IMR-90 (cell line): ENCODE results near the gene DHRSX. TPM values are rescaled to one million over a fixed set of nuclear protein-coding genes. Genes with fewer than 3 reads are reported as not detected.

ENCODE experiments used
- ATAC-seq: fragments of 200-7000 bp; cut with Tn5 transposase; 2 replicates; pipeline ENCODE4 v1.9.1; 2020; ENCODE audit warnings: low read depth, mild to moderate bottlenecking, moderate library complexity
- BruUV-seq: library from RNA; stranded (reverse); fragments of 400-500 nt; replicated peaks from 2 replicates; lab custom pipeline; 2021; lab: Mats Ljungman, UMichigan
- CTCF ChIA-PET: fragments of 300-600 bp; formaldehyde crosslinking; extraction: SDS; loops from one replicate; lab custom pipeline; 2021; ENCODE audit warnings: antibody characterized with exemption; lab: Yijun Ruan, JAX
- POLR2A ChIA-PET: fragments of 300-600 bp; sonication (Branson Sonifier 250); formaldehyde crosslinking; loops from one replicate; lab custom pipeline; 2022; ENCODE audit warnings: antibody characterized with exemption; ENCODE audit not compliant: unreplicated experiment; lab: Charles Lee
- DNase-seq: peaks from one replicate; pipeline ENCODE4 v3.0.0; 2013
- H2AFZ ChIP-seq: replicated peaks from 2 replicates; pipeline ENCODE3; 2013; ENCODE audit warnings: low read length, mild to moderate bottlenecking; ENCODE audit not compliant: poor library complexity
- H2AK5ac ChIP-seq: 2 replicates; pipeline ENCODE4 v1.6.1; 2013; ENCODE audit warnings: low read depth, low read length, inconsistent platforms
- H2AK9ac ChIP-seq: replicated peaks from 2 replicates; pipeline ENCODE3; 2013; ENCODE audit warnings: mild to moderate bottlenecking, low read depth, low read length, moderate library complexity; ENCODE audit not compliant: poor library complexity
- H2BK120ac ChIP-seq: 2 replicates; pipeline ENCODE4 v1.6.1; 2013; ENCODE audit warnings: low read depth, low read length, inconsistent platforms
- H2BK15ac ChIP-seq: 3 replicates; pipeline ENCODE4 v1.6.1; 2013; ENCODE audit warnings: low read depth, low read length, inconsistent platforms
- H2BK20ac ChIP-seq: 2 replicates; pipeline ENCODE4 v1.6.1; 2013; ENCODE audit warnings: low read depth, mild to moderate bottlenecking, inconsistent platforms, low read length, moderate library complexity
- H2BK5ac ChIP-seq: 2 replicates; pipeline ENCODE4 v1.6.1; 2013; ENCODE audit warnings: mild to moderate bottlenecking, low read depth, low read length, inconsistent platforms; ENCODE audit not compliant: poor library complexity, severe bottlenecking
- H3K14ac ChIP-seq: replicated peaks from 2 replicates; pipeline ENCODE4 v1.6.1; 2013; ENCODE audit warnings: low read depth, low read length, inconsistent platforms
- H3K18ac ChIP-seq: 2 replicates; pipeline ENCODE4 v1.6.1; 2013; ENCODE audit warnings: low read depth, low read length, control low read depth
- H3K23ac ChIP-seq: 2 replicates; pipeline ENCODE4 v1.6.1; 2013; ENCODE audit warnings: low read depth, low read length, inconsistent platforms
- H3K27ac ChIP-seq: 2 replicates; pipeline ENCODE4 v1.5.1; 2013; ENCODE audit warnings: mild to moderate bottlenecking, control low read depth, low read length; ENCODE audit not compliant: insufficient read depth
- H3K27me3 ChIP-seq: 2 replicates; pipeline ENCODE4 v1.6.1; 2013; ENCODE audit warnings: low read length; ENCODE audit not compliant: control insufficient read depth, insufficient read depth
- H3K36me3 ChIP-seq: 2 replicates; pipeline ENCODE4 v1.6.1; 2013; ENCODE audit warnings: low read length, mixed read lengths; ENCODE audit not compliant: control insufficient read depth, insufficient read depth
- H3K4ac ChIP-seq: 2 replicates; pipeline ENCODE4 v1.6.1; 2013; ENCODE audit warnings: low read depth, low read length, inconsistent platforms
- H3K4me1 ChIP-seq: 2 replicates; pipeline ENCODE4 v1.6.1; 2013; ENCODE audit warnings: low read length, mixed read lengths; ENCODE audit not compliant: control insufficient read depth, insufficient read depth
- H3K4me2 ChIP-seq: 2 replicates; pipeline ENCODE4 v1.6.1; 2013; ENCODE audit warnings: low read depth, mild to moderate bottlenecking, control low read depth, low read length, moderate library complexity
- H3K4me3 ChIP-seq: 2 replicates; pipeline ENCODE4 v1.5.1; 2013; ENCODE audit warnings: low read depth, mild to moderate bottlenecking, control low read depth, low read length, moderate library complexity; ENCODE audit not compliant: insufficient read depth
- H3K56ac ChIP-seq: 2 replicates; pipeline ENCODE4 v1.6.1; 2013; ENCODE audit warnings: low read length, inconsistent platforms; ENCODE audit not compliant: insufficient read depth; ENCODE audit errors: extremely low read depth
- H3K79me1 ChIP-seq, 2 experiments: 2 replicates each; pipeline ENCODE4 v1.6.1; 2013; ENCODE audit warnings: low read length in 2 of 2, inconsistent platforms in 1 of 2, low read depth in 1 of 2
- H3K9ac ChIP-seq: 2 replicates; pipeline ENCODE4 v1.6.1; 2013; ENCODE audit warnings: low read depth, low read length, control low read depth
- H3K9me1 ChIP-seq: 2 replicates; pipeline ENCODE4 v1.6.1; 2013; ENCODE audit warnings: low read length, inconsistent platforms; ENCODE audit not compliant: insufficient read depth
- H3K9me3 ChIP-seq: 2 replicates; pipeline ENCODE4 v1.6.1; 2013; ENCODE audit warnings: low read length; ENCODE audit not compliant: control insufficient read depth, insufficient read depth
- H4K20me1 ChIP-seq: 2 replicates; pipeline ENCODE4 v1.6.1; 2013; ENCODE audit warnings: low read length, inconsistent platforms; ENCODE audit not compliant: insufficient read depth
- H4K5ac ChIP-seq: 2 replicates; pipeline ENCODE4 v1.6.1; 2013; ENCODE audit warnings: mild to moderate bottlenecking, low read depth, low read length, control low read depth
- H4K8ac ChIP-seq, 2 experiments: 2 replicates each; pipeline ENCODE4 v1.6.1; 2013; ENCODE audit warnings: low read depth in 2 of 2, low read length in 2 of 2, control low read depth in 1 of 2, inconsistent platforms in 1 of 2
- H4K91ac ChIP-seq: 2 replicates; pipeline ENCODE4 v1.6.1; 2013; ENCODE audit warnings: low read depth, low read length, inconsistent platforms; ENCODE audit not compliant: insufficient read depth
- BHLHE40 ChIP-seq: fragments of 150-350 bp; IDR thresholded peaks from 2 replicates; pipeline ENCODE4 v1.6.1; 2016; ENCODE audit warnings: mild to moderate bottlenecking, low read depth, low read length
- CEBPB ChIP-seq: IDR thresholded peaks from 2 replicates; pipeline ENCODE4 v1.6.1; 2012; ENCODE audit warnings: low read depth, low read length, improper control_type of control experiment
- CHD1 ChIP-seq: IDR thresholded peaks from 2 replicates; pipeline ENCODE4 v1.6.1; 2012; ENCODE audit warnings: low read depth, low read length, improper control_type of control experiment
- FOS ChIP-seq: fragments of 150-350 bp; IDR thresholded peaks from 2 replicates; pipeline ENCODE4 v1.6.1; 2016; ENCODE audit warnings: low read depth, low read length
- MAFK ChIP-seq: IDR thresholded peaks from 2 replicates; pipeline ENCODE4 v1.6.1; 2012; ENCODE audit warnings: low read depth, low read length, improper control_type of control experiment
- MAZ ChIP-seq: IDR thresholded peaks from 2 replicates; pipeline ENCODE4 v1.6.1; 2012; ENCODE audit warnings: low read depth, mild to moderate bottlenecking, low read length, improper control_type of control experiment, moderate library complexity, borderline replicate concordance
- MXI1 ChIP-seq: IDR thresholded peaks from 2 replicates; pipeline ENCODE4 v1.6.1; 2012; ENCODE audit warnings: low read depth, mild to moderate bottlenecking, low read length, moderate library complexity, borderline replicate concordance
- POLR2A ChIP-seq: IDR thresholded peaks from 2 replicates; pipeline ENCODE4 v1.6.1; 2012; ENCODE audit warnings: mild to moderate bottlenecking, low read depth, low read length
- RAD21 ChIP-seq: IDR thresholded peaks from 2 replicates; pipeline ENCODE4 v1.6.1; 2012; ENCODE audit warnings: low read length, improper control_type of control experiment
- RCOR1 ChIP-seq: IDR thresholded peaks from 2 replicates; pipeline ENCODE4 v1.6.1; 2012; ENCODE audit warnings: mild to moderate bottlenecking, low read length, improper control_type of control experiment; ENCODE audit not compliant: insufficient replicate concordance
- RFX5 ChIP-seq: IDR thresholded peaks from 2 replicates; pipeline ENCODE4 v1.8.0; 2012; ENCODE audit warnings: low read depth, mild to moderate bottlenecking, low read length, moderate library complexity
- SMC3 ChIP-seq: fragments of 150-350 bp; IDR thresholded peaks from 2 replicates; pipeline ENCODE4 v1.6.1; 2016; ENCODE audit warnings: low read depth, mild to moderate bottlenecking, antibody characterized with exemption, low read length, moderate library complexity
- USF2 ChIP-seq: fragments of 150-350 bp; IDR thresholded peaks from 2 replicates; pipeline ENCODE4 v1.6.1; 2017; ENCODE audit warnings: mild to moderate bottlenecking, antibody characterized with exemption, low read length, low read depth
- whole genome bisulfite sequencing, 2 experiments: methylation state at CpG; one replicate each; pipeline versions ENCODE4 v1.1.5 to v1.1.7; 2013; ENCODE audit warnings: missing lambda C conversion rate in 2 of 2; ENCODE audit not compliant: insufficient read length in 1 of 2; ENCODE audit errors: extremely low coverage in 2 of 2; 5-methylcytosine and 5-hydroxymethylcytosine counted together
- dilution Hi-C: fragments of 300-500 bp; cut with HindIII; formaldehyde crosslinking; loops from one replicate; pipeline ENCODE4 v1.14.3; 2018; ENCODE audit warnings: low sequenced_read_pairs; ENCODE audit not compliant: unreplicated experiment
- in situ Hi-C: fragments of 300-500 bp; cut with MboI; formaldehyde crosslinking; loops from 3 replicates; pipeline ENCODE4 v1.14.3; 2019; ENCODE audit warnings: low sequenced_read_pairs, inconsistent platforms, mixed read lengths
- intact Hi-C: fragments of 100-400 bp; cut with micrococcal nuclease; formaldehyde crosslinking; loops from 2 replicates; pipeline ENCODE4 v1.10.0; 2022
- polyA plus RNA-seq, 3 experiments: library from polyadenylated mRNA; depleted of rRNA; stranded (reverse); fragments of >200 nt; gene quantifications; 2 replicates each; pipeline ENCODE4 v1.2.3, GENCODE V29; 2012; ENCODE audit warnings: low replicate concordance in 1 of 3
- total RNA-seq: library from RNA; depleted of rRNA; stranded (reverse); fragments of >200 nt; gene quantifications from 2 replicates; pipeline ENCODE4 v1.2.3, GENCODE V29; 2012
- TF ChIP-seq, protein P1 (sequence below): fragments of 150-350 bp; IDR thresholded peaks from 2 replicates; pipeline ENCODE4 v1.6.1; 2016; ENCODE audit warnings: low read depth, mild to moderate bottlenecking, low read length, moderate library complexity, borderline replicate concordance
- TF ChIP-seq, protein P2 (sequence below): conservative IDR thresholded peaks from 2 replicates; pipeline ENCODE4 v1.5.1; 2012; ENCODE audit warnings: mild to moderate bottlenecking, low read depth, low read length, improper control_type of control experiment

Gene DHRSX
- total and polyA plus RNA-seq, 2 of the 4 experiments (the other 2 are of a cell fraction), result 26.2 to 38.0 TPM

DNA sequence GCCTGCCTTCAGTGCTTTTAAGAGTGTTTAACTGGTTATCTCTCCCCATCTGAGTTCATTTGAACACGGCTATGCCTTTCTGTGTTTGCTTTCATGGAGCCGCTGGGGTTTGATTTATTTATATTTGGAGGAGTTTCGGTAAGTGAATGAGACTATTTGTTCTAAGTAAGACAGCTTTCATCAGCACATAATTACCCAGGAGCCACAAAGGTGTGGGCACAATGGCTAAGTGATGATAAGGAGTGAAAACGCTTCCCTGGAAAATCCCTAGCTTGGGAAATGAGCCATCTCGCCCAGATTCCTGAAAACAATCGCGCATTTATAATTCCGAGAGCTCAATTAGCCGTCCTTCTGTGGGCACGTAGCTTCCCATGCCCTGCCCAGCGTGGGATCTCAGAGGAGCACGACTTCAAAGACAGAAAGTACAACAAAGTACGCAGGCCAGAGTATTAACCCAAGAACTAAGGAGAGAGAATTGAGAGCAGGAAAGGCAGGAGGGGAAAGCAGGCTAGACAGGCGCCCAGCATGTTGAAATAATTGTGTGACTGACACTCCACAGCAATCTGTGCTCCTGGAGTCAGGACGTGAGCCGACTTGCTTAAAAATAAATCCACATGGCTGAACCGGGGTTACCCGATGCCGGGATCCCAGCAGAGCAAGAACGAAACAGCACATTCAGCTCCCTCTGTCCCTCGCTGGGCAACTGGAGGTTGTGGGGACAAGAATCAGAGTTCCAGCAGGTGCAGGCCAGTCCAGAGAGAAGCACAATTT lies 99.0 kb downstream of the DHRSX start:
- no peak overlapping the region for H3K9ac ChIP-seq
- DNase-seq, result no peak
- no peak overlapping the region for H2BK15ac ChIP-seq
- no peak overlapping the region for H3K27ac ChIP-seq
- H3K27me3 ChIP-seq, result no peaks in the 10 kb centered on the region
- no peak overlapping the region for H2BK20ac ChIP-seq
- intact Hi-C loops (no loop called here), in situ Hi-C loops (no loop called here), dilution Hi-C loops (no loop called here)
- peaks cover 7% of the 10 kb centered on the region; the same call in 1 of the 2 replicates for H3K36me3 ChIP-seq
- no peak overlapping the region; the same call in 1 of the 2 replicates for H4K5ac ChIP-seq
- H3K14ac ChIP-seq, result no peak overlapping the region
- CTCF ChIA-PET, result no interaction called here
- no TSS peak for BruUV-seq
- H3K23ac ChIP-seq, result peak overlapping the region; percentile 66; the same call in 1 of the 2 replicates
- no peaks in the 10 kb centered on the region for H3K9me3 ChIP-seq
- no peak overlapping the region for H3K4me3 ChIP-seq
- H2BK5ac ChIP-seq, result no peak overlapping the region
- H4K20me1 ChIP-seq, result no peaks in the 10 kb centered on the region
- H4K91ac ChIP-seq, result no peak overlapping the region
- no peak; the same call in 1 of the 2 replicates for ATAC-seq
- H3K4me2 ChIP-seq, result peak overlapping the region; percentile 51
- no peak overlapping the region for H2AFZ ChIP-seq
- 0 out of 2 replicates have a peak, but pooled peaks cover 13% of the 10 kb centered on the region for H3K9me1 ChIP-seq
- no peak overlapping the region for H3K56ac ChIP-seq
- H3K18ac ChIP-seq, result no peak overlapping the region; the same call in 1 of the 2 replicates
- peak overlapping the region; percentile 42 for H2AK9ac ChIP-seq
- WGBS, 2 experiments, result 68% methylated on average over 11 of the region's 21 CpGs; no CpG with 5 or more reads in 1 of the 2 experiments
- H4K8ac ChIP-seq, result no peak overlapping the region
- POLR2A ChIA-PET, result no interaction called here
- no peak overlapping the region for H2BK120ac ChIP-seq
- peaks cover 3 to 15% of the 10 kb centered on the region in 2 experiments for H3K79me1 ChIP-seq
- H3K4me1 ChIP-seq, result peaks cover 2% of the 10 kb centered on the region; the same call in 1 of the 2 replicates
- H3K4ac ChIP-seq, result no peak overlapping the region
- no peak overlapping the region for H2AK5ac ChIP-seq
- TF ChIP-seq MAFK (no peak), FOS (no peak), CHD1 (no peak), RFX5 (no peak), POLR2A (no peak), RAD21 (no peak), CEBPB (no peak), USF2 (no peak), MAZ (no peak), RCOR1 (no peak), BHLHE40 (no peak), SMC3 (no peak), MXI1 (no peak)
- TF ChIP-seq, protein P1, sequence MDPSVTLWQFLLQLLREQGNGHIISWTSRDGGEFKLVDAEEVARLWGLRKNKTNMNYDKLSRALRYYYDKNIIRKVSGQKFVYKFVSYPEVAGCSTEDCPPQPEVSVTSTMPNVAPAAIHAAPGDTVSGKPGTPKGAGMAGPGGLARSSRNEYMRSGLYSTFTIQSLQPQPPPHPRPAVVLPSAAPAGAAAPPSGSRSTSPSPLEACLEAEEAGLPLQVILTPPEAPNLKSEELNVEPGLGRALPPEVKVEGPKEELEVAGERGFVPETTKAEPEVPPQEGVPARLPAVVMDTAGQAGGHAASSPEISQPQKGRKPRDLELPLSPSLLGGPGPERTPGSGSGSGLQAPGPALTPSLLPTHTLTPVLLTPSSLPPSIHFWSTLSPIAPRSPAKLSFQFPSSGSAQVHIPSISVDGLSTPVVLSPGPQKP, result no peak
- TF ChIP-seq, protein P2, sequence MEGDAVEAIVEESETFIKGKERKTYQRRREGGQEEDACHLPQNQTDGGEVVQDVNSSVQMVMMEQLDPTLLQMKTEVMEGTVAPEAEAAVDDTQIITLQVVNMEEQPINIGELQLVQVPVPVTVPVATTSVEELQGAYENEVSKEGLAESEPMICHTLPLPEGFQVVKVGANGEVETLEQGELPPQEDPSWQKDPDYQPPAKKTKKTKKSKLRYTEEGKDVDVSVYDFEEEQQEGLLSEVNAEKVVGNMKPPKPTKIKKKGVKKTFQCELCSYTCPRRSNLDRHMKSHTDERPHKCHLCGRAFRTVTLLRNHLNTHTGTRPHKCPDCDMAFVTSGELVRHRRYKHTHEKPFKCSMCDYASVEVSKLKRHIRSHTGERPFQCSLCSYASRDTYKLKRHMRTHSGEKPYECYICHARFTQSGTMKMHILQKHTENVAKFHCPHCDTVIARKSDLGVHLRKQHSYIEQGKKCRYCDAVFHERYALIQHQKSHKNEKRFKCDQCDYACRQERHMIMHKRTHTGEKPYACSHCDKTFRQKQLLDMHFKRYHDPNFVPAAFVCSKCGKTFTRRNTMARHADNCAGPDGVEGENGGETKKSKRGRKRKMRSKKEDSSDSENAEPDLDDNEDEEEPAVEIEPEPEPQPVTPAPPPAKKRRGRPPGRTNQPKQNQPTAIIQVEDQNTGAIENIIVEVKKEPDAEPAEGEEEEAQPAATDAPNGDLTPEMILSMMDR, result no peak
